GM21381 (cell line): ENCODE data around the gene SDK1.

Experiments
- ATAC-seq: cut with Tn5 transposase; IDR thresholded peaks from one replicate; pipeline ENCODE4 v1.9.1; 2021; ENCODE audit warnings: mild to moderate bottlenecking, moderate library complexity; ENCODE audit not compliant: unreplicated experiment

SDK1 gene

GRCh38 chr7:3639253-3639652 is 338.2 kb downstream of the SDK1 start:
- no peak for ATAC-seq

- ATAC-seq = no peak
These were observed 340.5 kb downstream of the SDK1 start for GRCh38 chr7:3641582-3641981.

GRCh38 chr7:3643091-3643490 is 342.0 kb downstream of the SDK1 start:
- ATAC-seq = no peak

- ATAC-seq = no peak
These were observed 347.2 kb downstream of the SDK1 start for GRCh38 chr7:3648276-3648675.

- no peak for ATAC-seq
These were observed 348.2 kb downstream of the SDK1 start for GRCh38 chr7:3649250-3649649.

GRCh38 chr7:3649678-3650440 is 348.8 kb downstream of the SDK1 start:
- no peak for ATAC-seq

- no peak for ATAC-seq
These were observed 349.8 kb downstream of the SDK1 start for GRCh38 chr7:3650844-3651243.

- no peak for ATAC-seq
These were observed 354.6 kb downstream of the SDK1 start for GRCh38 chr7:3655635-3656034.

GRCh38 chr7:3657206-3657605 is 356.2 kb downstream of the SDK1 start:
- no peak for ATAC-seq

GRCh38 chr7:3668743-3669142 is 367.7 kb downstream of the SDK1 start:
- no peak for ATAC-seq

GRCh38 chr7:3670898-3671297 is 369.8 kb downstream of the SDK1 start:
- no peak for ATAC-seq

GRCh38 chr7:3673524-3673923 is 372.5 kb downstream of the SDK1 start:
- ATAC-seq = no peak

GRCh38 chr7:3678314-3678810 is 377.3 kb downstream of the SDK1 start:
- no peak for ATAC-seq

- no peak for ATAC-seq
These were observed 381.1 kb downstream of the SDK1 start for GRCh38 chr7:3682028-3682710.

GRCh38 chr7:3683546-3684539 is 382.8 kb downstream of the SDK1 start:
- ATAC-seq = no peak

- no peak for ATAC-seq
These were observed 387.0 kb downstream of the SDK1 start for GRCh38 chr7:3688071-3688470.

GRCh38 chr7:3688842-3689241 is 387.8 kb downstream of the SDK1 start:
- no peak for ATAC-seq

GRCh38 chr7:3691478-3692158 is 390.6 kb downstream of the SDK1 start:
- ATAC-seq = no peak

GRCh38 chr7:3695602-3696001 is 394.6 kb downstream of the SDK1 start:
- no peak for ATAC-seq

- no peak for ATAC-seq
These were observed 395.1 kb downstream of the SDK1 start for GRCh38 chr7:3696113-3696512.

GRCh38 chr7:3697472-3697871 is 396.4 kb downstream of the SDK1 start:
- ATAC-seq = no peak
